ENCODE data around the gene SLX9. TPM values are rescaled to one million over a fixed set of nuclear protein-coding genes. Genes with fewer than 3 reads are reported as not detected.

The SLX9 gene
- total RNA-seq, 1 experiment from 2014 or later = 74.3 TPM

DNA sequence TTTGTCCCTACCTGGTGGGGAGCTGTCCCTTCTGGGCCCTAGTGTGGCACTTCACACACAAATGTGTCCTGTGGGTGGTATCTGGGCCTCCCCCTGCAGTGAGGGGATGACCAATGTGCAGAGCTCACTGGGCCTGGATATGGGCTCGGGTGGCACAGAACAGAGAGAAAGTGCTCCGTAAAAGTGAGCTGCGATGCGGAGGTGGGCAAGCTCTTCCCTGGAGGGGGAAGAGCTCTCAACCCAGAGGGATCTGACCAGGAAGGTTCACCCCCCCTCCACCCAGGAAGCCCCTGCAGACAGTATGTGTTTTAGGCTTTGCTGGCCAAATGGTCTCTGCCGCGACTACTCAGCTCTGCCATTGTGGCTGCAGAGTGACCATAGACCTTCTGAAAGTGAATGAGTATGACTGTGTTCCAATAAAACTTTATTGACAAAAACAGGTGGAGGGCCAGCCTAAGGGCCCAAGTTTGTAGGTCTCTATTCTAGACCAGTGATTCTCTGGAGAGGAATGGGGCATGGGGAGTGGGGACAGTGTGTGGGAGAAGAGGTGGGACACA, 10.5 kb upstream of the SLX9 start:
- no CpG with 5 or more reads among the region's 6 CpGs for WGBS (ENCODE audit: extremely low coverage, insufficient read length, low lambda C conversion rate)
- Histone ChIP-seq H3K27ac (ENCODE audit: insufficient read length, low read depth, low read length) (no peak overlapping the region), H3K23ac (ENCODE audit: insufficient read length, low read depth, low read length) (no peak overlapping the region), H3T11ph (ENCODE audit: low read length) (no peak overlapping the region), H3K23me2 (ENCODE audit: insufficient read length, low read depth, low read length, poor library complexity, severe bottlenecking) (peaks cover 13% of the 10 kb centered on the region), H2BK5ac (ENCODE audit: insufficient read length, low read length) (no peak overlapping the region), H2BK120ac (ENCODE audit: low read depth, low read length, poor library complexity, severe bottlenecking) (no peak overlapping the region), H4K91ac (ENCODE audit: insufficient read length, low read depth, low read length) (no peak overlapping the region), H3K4me2 (ENCODE audit: insufficient read depth, insufficient read length, low read length) (no peak overlapping the region), H3K9me3 (ENCODE audit: control insufficient read depth, low read depth, low read length) (no peaks in the 10 kb centered on the region), H3K4me1 (ENCODE audit: insufficient read depth, low read length) (peaks cover 3% of the 10 kb centered on the region; the same call in 1 of the 2 replicates), H2AK5ac (ENCODE audit: insufficient read length, low read length) (no peak overlapping the region), H4K5ac (ENCODE audit: insufficient read length, low read depth, low read length) (no peak overlapping the region), H4K20me1 (ENCODE audit: control insufficient read depth, insufficient read depth, insufficient read length) (no peaks in the 10 kb centered on the region), H3K79me2 (ENCODE audit: insufficient read depth, low read length) (no peaks in the 10 kb centered on the region), H2BK12ac (ENCODE audit: insufficient read length, low read depth, low read length) (no peak overlapping the region), H4K8ac (replicated peaks; ENCODE audit: insufficient read length, low read depth, low read length) (no peak overlapping the region), H2BK15ac (ENCODE audit: low read depth, low read length) (no peak overlapping the region), H3K9ac (ENCODE audit: extremely low read depth, insufficient read length, low read length) (no peak overlapping the region), H3K4ac (ENCODE audit: low read depth, low read length) (no peak overlapping the region), H3K56ac (ENCODE audit: insufficient read length, low read depth, low read length) (no peak overlapping the region), H3K18ac (ENCODE audit: insufficient read length, low read depth, low read length) (no peak overlapping the region), H2BK20ac (ENCODE audit: low read depth, low read length, poor library complexity, severe bottlenecking) (no peak overlapping the region), H3K27me3 (ENCODE audit: insufficient read depth, low read length) (peaks cover 30% of the 10 kb centered on the region; the same call in 1 of the 2 replicates), H3K14ac (ENCODE audit: insufficient read depth, low read length) (no peak overlapping the region; the same call in 1 of the 2 replicates), H2AFZ (ENCODE audit: low read length) (no peak overlapping the region), H3K79me1 (ENCODE audit: insufficient read depth, low read depth, low read length, poor library complexity, severe bottlenecking) (no peaks in the 10 kb centered on the region)
- no peak overlapping the region; a peak in 1 of 5 replicates for H3K4me3 Mint-ChIP-seq
- H3K27ac Mint-ChIP-seq = no peak overlapping the region
- peaks cover 38 to 49% of the 10 kb centered on the region in 2 experiments for H3K4me1 Mint-ChIP-seq
- peaks cover 76% of the 10 kb centered on the region for H3K27me3 Mint-ChIP-seq (ENCODE audit: low read depth)
- no peak for TF ChIP-seq CTCF (conservative IDR thresholded peaks at IDR 0.05)
- no peaks in the 10 kb centered on the region; a peak in 1 of 7 replicates for H3K36me3 Mint-ChIP-seq (ENCODE audit: insufficient read depth in 1 of 3, low read depth in 3 of 3)
- no peak for DNase-seq
- H3K9me3 Mint-ChIP-seq = peaks cover 2% of the 10 kb centered on the region in 2 experiments; a peak in 1 of 5 replicates
